ENCODE data around the gene ACBD5. TPM values are rescaled to one million over a fixed set of nuclear protein-coding genes. Genes with fewer than 3 reads are reported as not detected.
"Not testable (repeated sequence)": the region's sequence is repeated elsewhere in the genome, so short reads cannot be mapped to it uniquely, and the experiment has no call there.

ACBD5 gene
- total RNA-seq, 2 experiments from 2014 or later = 20.6 to 24.9 TPM

DNA sequence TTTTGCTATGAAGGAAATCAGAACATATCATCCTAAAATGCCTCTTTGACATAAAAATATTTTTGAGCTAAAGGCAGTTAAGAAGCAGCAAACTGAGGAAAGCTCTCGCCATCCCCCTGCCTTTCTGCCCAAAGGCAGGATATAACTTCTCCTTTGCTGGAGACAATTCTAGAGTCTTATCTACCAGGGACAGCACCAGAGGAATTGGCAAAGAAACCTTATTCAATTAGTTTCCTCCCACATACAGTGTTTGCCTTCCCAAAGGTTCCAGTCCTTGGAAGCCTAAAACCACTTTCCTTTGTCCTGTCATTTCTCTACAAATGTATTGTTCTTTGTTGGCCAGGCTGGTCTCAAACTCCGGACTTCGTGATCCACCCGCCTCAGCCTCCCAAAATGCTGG lies 51.7 kb downstream of the ACBD5 start:
- Mint-ChIP-seq H3K27ac (no peak overlapping the region), H3K27me3 (ENCODE audit: low read depth) (no peaks in the 10 kb centered on the region), H3K9me3 (ENCODE audit: insufficient read depth) (no peaks in the 10 kb centered on the region), H3K4me3 (no peak overlapping the region), H3K36me3 (ENCODE audit: low read depth) (peaks cover 21% of the 10 kb centered on the region), H3K4me1 (ENCODE audit: low read depth) (no peaks in the 10 kb centered on the region)
- CTCF ChIA-PET = no interaction called here
- DNase-seq (no peak), ATAC-seq (no peak)
- POLR2A ChIA-PET = interaction anchor here (0.8 kb wide), 1 partner anchor 33 kb away, joined by 3 read pairs; no protein-coding TSS in a partner anchor

- H3K27me3 Mint-ChIP-seq (ENCODE audit: low read depth) = no peaks in the 10 kb centered on the region
- no peak for DNase-seq
- H3K9me3 Mint-ChIP-seq (ENCODE audit: insufficient read depth) = no peaks in the 10 kb centered on the region
- ChIA-PET POLR2A (no interaction called here), CTCF (interaction anchor here (0.8 to 1.3 kb wide), 2 partner anchors 8 to 54 kb away, joined by 3 read pairs; no protein-coding TSS in a partner anchor)
- H3K4me3 Mint-ChIP-seq = no peak overlapping the region
- no peaks in the 10 kb centered on the region for H3K4me1 Mint-ChIP-seq (ENCODE audit: low read depth)
- H3K36me3 Mint-ChIP-seq (ENCODE audit: low read depth) = peaks cover 21% of the 10 kb centered on the region
- no peak for ATAC-seq
- H3K27ac Mint-ChIP-seq = no peak overlapping the region
Observed at GRCh38 chr10:27188259-27188658, 52.3 kb downstream of the ACBD5 start.

DNA sequence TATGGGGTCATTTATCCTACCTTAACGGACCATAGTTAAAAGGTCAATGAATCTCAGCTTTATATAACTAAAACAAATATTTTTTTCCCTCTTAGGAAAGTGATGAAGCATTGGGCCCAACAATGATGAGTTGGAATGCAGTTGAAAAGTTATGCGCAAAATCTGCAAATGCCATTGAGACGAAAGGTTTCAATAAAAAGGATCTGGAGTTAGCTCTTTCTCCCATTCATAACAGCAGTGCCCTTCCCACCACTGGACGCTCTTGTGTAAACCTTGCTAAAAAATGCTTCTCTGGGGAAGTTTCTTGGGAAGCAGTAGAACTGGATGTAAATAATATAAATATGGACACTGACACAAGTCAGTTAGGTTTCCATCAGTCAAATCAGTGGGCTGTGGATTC lies 70.7 kb downstream of the ACBD5 start:
- Mint-ChIP-seq H3K4me1 (ENCODE audit: low read depth) (no peaks in the 10 kb centered on the region), H3K27me3 (ENCODE audit: low read depth) (no peaks in the 10 kb centered on the region), H3K9me3 (ENCODE audit: insufficient read depth) (no peaks in the 10 kb centered on the region), H3K27ac (no peak overlapping the region), H3K36me3 (ENCODE audit: low read depth) (peaks cover 61% of the 10 kb centered on the region), H3K4me3 (no peak overlapping the region)
- ChIA-PET CTCF (interaction anchor here (0.9 kb wide), 1 partner anchor 52 kb away, joined by 3 read pairs; no protein-coding TSS in a partner anchor), POLR2A (interaction anchor here (0.9 to 1.3 kb wide), 2 partner anchors 11 to 17 kb away, joined by 3 to 4 read pairs; no protein-coding TSS in a partner anchor)
- DNase-seq (no peak), ATAC-seq (no peak)

DNA sequence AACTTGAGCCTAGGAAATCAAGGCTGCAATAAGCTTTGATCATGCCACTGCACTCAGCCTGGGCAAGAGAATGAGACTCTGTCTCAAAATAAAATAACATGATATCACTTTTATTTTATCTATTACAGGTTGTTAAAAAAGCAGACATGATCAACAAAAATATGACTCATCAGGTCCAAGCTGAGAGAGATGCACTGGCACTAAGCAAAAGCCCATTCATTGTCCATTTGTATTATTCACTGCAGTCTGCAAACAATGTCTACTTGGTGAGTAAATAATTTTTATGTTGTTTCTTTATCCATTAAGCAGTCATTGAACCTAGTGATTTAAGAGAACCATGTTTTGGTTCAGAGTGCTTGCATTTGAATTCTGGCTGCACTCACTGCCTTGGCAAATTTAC lies 82.2 kb downstream of the ACBD5 start:
- POLR2A ChIA-PET = interaction anchor here (1.6 kb wide), 1 partner anchor 11 kb away, joined by 4 read pairs; no protein-coding TSS in a partner anchor
- CTCF ChIA-PET = interaction anchor here (1.1 kb wide), 1 partner anchor 65 kb away, joined by 3 read pairs; no protein-coding TSS in a partner anchor
- Mint-ChIP-seq H3K27ac (peak overlapping the region; percentile 35), H3K4me3 (no peak overlapping the region), H3K36me3 (ENCODE audit: low read depth) (peaks cover 60% of the 10 kb centered on the region), H3K9me3 (ENCODE audit: insufficient read depth) (no peaks in the 10 kb centered on the region), H3K4me1 (ENCODE audit: low read depth) (peaks cover 17% of the 10 kb centered on the region), H3K27me3 (ENCODE audit: low read depth) (no peaks in the 10 kb centered on the region)
- ATAC-seq = no peak
- no peak for DNase-seq

DNA sequence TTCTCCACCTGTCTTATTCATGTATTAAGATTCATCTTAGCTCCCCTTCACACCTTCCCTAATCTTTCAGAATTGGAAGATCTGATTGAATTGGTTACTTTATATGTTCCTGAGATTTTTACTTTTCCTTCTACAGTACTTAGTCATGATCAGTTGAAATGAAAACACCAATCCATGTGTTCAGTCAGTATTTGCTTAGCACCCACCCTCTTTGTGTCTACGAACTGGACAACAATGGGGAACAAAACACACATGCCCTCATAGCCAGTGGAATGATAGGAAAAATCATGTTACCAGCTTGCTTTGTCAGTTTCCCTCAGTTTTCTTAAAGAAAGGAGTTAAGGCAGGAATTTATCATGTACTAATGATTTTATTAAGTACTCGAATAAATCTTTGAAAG lies 83.4 kb downstream of the ACBD5 start:
- DNase-seq (no peak), ATAC-seq (no peak)
- Mint-ChIP-seq H3K9me3 (ENCODE audit: insufficient read depth) (no peaks in the 10 kb centered on the region), H3K36me3 (ENCODE audit: low read depth) (peaks cover 64% of the 10 kb centered on the region), H3K4me3 (peak overlapping the region; percentile 99), H3K27ac (peak overlapping the region; percentile 100), H3K4me1 (ENCODE audit: low read depth) (peaks cover 29% of the 10 kb centered on the region), H3K27me3 (ENCODE audit: low read depth) (no peaks in the 10 kb centered on the region)
- ChIA-PET CTCF (interaction anchor here (1.1 kb wide), 1 partner anchor 14 kb away, joined by 3 read pairs; no protein-coding TSS in a partner anchor), POLR2A (interaction anchor here (1.1 to 5.4 kb wide), 5 partner anchors 10 to 86 kb away, joined by 3 to 71 read pairs (median 7); partner anchors contain the start of genes ACBD5 and ANKRD26)

DNA sequence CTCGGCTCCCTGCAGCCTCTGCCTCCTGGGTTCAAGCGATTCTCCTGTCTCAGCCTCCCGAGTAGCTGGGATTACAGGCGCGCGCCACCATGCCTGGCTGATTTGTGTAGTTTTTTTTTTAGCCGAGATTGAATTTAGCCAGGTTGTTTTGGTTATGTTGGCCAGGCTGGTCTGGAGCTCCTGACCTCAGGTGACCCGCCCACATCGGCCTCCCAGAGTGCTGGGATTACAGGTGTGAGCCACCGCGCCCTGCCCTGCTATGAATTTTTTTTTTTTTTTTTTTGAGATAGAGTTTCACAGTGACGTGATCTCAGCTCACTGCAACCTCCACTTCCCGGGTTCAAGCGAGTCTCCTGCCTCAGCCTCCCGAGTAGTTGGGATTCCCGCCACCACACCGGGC lies 84.0 kb downstream of the ACBD5 start:
- not testable (repeated sequence) for ATAC-seq; DNase-seq; H3K9me3 Mint-ChIP-seq (ENCODE audit: insufficient read depth); H3K27me3 Mint-ChIP-seq (ENCODE audit: low read depth)
- H3K4me3 Mint-ChIP-seq = peak overlapping the region; percentile 99
- CTCF ChIA-PET = interaction anchor here (1.0 to 1.1 kb wide), 2 partner anchors 9 to 15 kb away, joined by 3 read pairs; no protein-coding TSS in a partner anchor
- H3K36me3 Mint-ChIP-seq (ENCODE audit: low read depth) = peaks cover 62% of the 10 kb centered on the region
- peaks cover 32% of the 10 kb centered on the region for H3K4me1 Mint-ChIP-seq (ENCODE audit: low read depth)
- peak overlapping the region; percentile 100 for H3K27ac Mint-ChIP-seq
- POLR2A ChIA-PET = interaction anchor here (1.0 to 5.4 kb wide), 7 partner anchors 8 to 86 kb away, joined by 3 to 71 read pairs (median 5); partner anchors contain the start of genes ACBD5 and ANKRD26

- Mint-ChIP-seq H3K9me3 (ENCODE audit: insufficient read depth) (no peaks in the 10 kb centered on the region), H3K4me3 (peak within 1 kb of the TSS; percentile 99), H3K36me3 (ENCODE audit: low read depth) (peaks cover 65% of the 10 kb centered on the region), H3K27me3 (ENCODE audit: low read depth) (no peaks in the 10 kb centered on the region), H3K4me1 (ENCODE audit: low read depth) (peaks cover 43% of the 10 kb centered on the region), H3K27ac (peak within 1 kb of the TSS; percentile 100)
- POLR2A ChIA-PET = interaction anchor here (0.6 to 5.4 kb wide), 16 partner anchors 9 to 1377 kb away, joined by 3 to 71 read pairs (median 7); partner anchors contain the start of genes ACBD5, ANKRD26, PDSS1 and RAB18
- CTCF ChIA-PET = interaction anchor here (0.6 to 1.7 kb wide), 8 partner anchors 8 to 155 kb away, joined by 3 to 8 read pairs (median 4); no protein-coding TSS in a partner anchor
- peak; percentile 95 for DNase-seq
- ATAC-seq = peak; percentile 80
Observed at GRCh38 chr10:27155066-27155754, 85.4 kb downstream of the ACBD5 start, which contains the start of gene MASTL. Gene MASTL (plus strand): TSS chr10:27155352. CDS start chr10:27155427, 75 bp downstream.

DNA sequence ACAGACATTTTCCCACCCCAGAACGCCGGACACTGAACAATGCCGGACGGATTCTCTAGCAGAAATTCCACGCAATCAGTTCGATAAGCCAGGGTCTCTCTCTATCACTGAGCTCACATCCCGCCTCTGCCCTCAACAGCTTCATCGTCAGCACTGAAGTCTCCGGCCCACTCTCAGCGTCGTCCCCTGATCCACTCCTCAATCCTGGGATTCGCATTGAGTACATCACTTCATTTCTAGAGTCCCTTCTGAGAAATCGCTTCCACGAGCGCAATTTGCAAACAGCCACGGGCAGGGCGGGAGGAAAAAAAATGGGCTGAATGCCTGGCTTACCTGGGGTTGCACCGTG lies 86.8 kb downstream of the ACBD5 start:
- no peak for DNase-seq
- Mint-ChIP-seq H3K9me3 (ENCODE audit: insufficient read depth) (no peaks in the 10 kb centered on the region), H3K27me3 (ENCODE audit: low read depth) (no peaks in the 10 kb centered on the region), H3K4me1 (ENCODE audit: low read depth) (peaks cover 45% of the 10 kb centered on the region), H3K4me3 (peak overlapping the region; percentile 99), H3K36me3 (ENCODE audit: low read depth) (peaks cover 62% of the 10 kb centered on the region), H3K27ac (peak overlapping the region; percentile 100)
- peak; percentile 14 for ATAC-seq
- ChIA-PET POLR2A (interaction anchor here (0.5 to 5.4 kb wide), 30 partner anchors 7 to 686 kb away, joined by 3 to 71 read pairs (median 6); partner anchors contain the start of genes ABI1, ACBD5, ANKRD26 and PDSS1), CTCF (interaction anchor here (0.7 to 1.7 kb wide), 10 partner anchors 8 to 263 kb away, joined by 3 to 8 read pairs (median 4); no protein-coding TSS in a partner anchor)

DNA sequence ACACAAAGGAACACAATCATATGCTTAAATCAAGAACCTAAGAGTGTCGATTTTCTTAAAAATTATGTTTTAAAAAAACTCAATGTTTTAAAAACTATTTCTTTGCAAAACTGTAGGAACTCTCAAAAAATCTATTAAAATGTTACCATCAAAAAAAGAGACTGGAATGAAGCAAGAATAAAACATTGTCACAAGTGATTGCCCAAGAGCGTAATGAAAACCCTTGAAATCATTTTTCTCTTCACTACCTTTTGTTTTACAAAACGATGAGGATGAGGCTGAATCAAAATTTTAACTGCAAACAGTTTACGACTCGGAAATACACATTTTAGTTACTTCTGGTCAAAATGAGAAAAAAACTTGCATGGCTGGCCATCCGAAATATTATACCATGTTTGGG lies 87.3 kb downstream of the ACBD5 start:
- H3K9me3 Mint-ChIP-seq (ENCODE audit: insufficient read depth) = no peaks in the 10 kb centered on the region
- peak overlapping the region; percentile 100 for H3K27ac Mint-ChIP-seq
- ChIA-PET CTCF (interaction anchor here (1.3 to 1.5 kb wide), 2 partner anchors 9 to 31 kb away, joined by 3 to 4 read pairs; no protein-coding TSS in a partner anchor), POLR2A (interaction anchor here (0.5 to 5.4 kb wide), 19 partner anchors 10 to 685 kb away, joined by 3 to 71 read pairs (median 6); partner anchors contain the start of genes ACBD5, ANKRD26 and PDSS1)
- ATAC-seq (no peak), DNase-seq (no peak)
- H3K27me3 Mint-ChIP-seq (ENCODE audit: low read depth) = no peaks in the 10 kb centered on the region
- H3K36me3 Mint-ChIP-seq (ENCODE audit: low read depth) = peaks cover 59% of the 10 kb centered on the region
- peak overlapping the region; percentile 99 for H3K4me3 Mint-ChIP-seq
- peaks cover 44% of the 10 kb centered on the region for H3K4me1 Mint-ChIP-seq (ENCODE audit: low read depth)

- Mint-ChIP-seq H3K27ac (peak overlapping the region; percentile 100), H3K9me3 (ENCODE audit: insufficient read depth) (no peaks in the 10 kb centered on the region), H3K36me3 (ENCODE audit: low read depth) (peaks cover 57% of the 10 kb centered on the region), H3K4me3 (peak overlapping the region; percentile 99), H3K27me3 (ENCODE audit: low read depth) (no peaks in the 10 kb centered on the region), H3K4me1 (ENCODE audit: low read depth) (peaks cover 43% of the 10 kb centered on the region)
- no peak for ATAC-seq
- POLR2A ChIA-PET = interaction anchor here (1.2 to 5.4 kb wide), 2 partner anchors 43 to 51 kb away, joined by 4 to 66 read pairs; partner anchors contain the start of gene ANKRD26
- CTCF ChIA-PET = no interaction called here
- no peak for DNase-seq
Observed at GRCh38 chr10:27152687-27153086, 87.9 kb downstream of the ACBD5 start.

- CTCF ChIA-PET = no interaction called here
- peaks cover 57% of the 10 kb centered on the region for H3K36me3 Mint-ChIP-seq (ENCODE audit: low read depth)
- H3K4me1 Mint-ChIP-seq (ENCODE audit: low read depth) = peaks cover 47% of the 10 kb centered on the region
- ATAC-seq (no peak), DNase-seq (no peak)
- peak overlapping the region; percentile 68 for H3K27ac Mint-ChIP-seq
- no peak overlapping the region for H3K4me3 Mint-ChIP-seq
- no peaks in the 10 kb centered on the region for H3K9me3 Mint-ChIP-seq (ENCODE audit: insufficient read depth)
- POLR2A ChIA-PET = no interaction called here
- no peaks in the 10 kb centered on the region for H3K27me3 Mint-ChIP-seq (ENCODE audit: low read depth)
Observed at GRCh38 chr10:27150261-27150660, 90.3 kb downstream of the ACBD5 start.

Measured in activated CD8-positive, alpha-beta T cell treated with anti-CD3 and anti-CD28 coated beads, Interleukin-2, amount 10 ng/mL, durations not matched to agents 7 days and 5 days (primary cell).